ENCODE data around the gene S1PR3.

The S1PR3 gene

GRCh38 chr9:89000973-89001916 lies 10.0 kb downstream of the S1PR3 start:
- Histone ChIP-seq H3K9me3 (no peaks in the 10 kb centered on the region), H3K4me3 (ENCODE audit: low read depth, low read length) (peak overlapping the region; percentile 42), H3K27me3 (no peaks in the 10 kb centered on the region), H3K4me1 (peaks cover 19% of the 10 kb centered on the region), H3K36me3 (0 out of 2 replicates have a peak, but pooled peaks cover 2% of the 10 kb centered on the region)
- DNase-seq = peak; percentile 94
- TF ChIP-seq CTCF (IDR thresholded peaks at IDR 0.05; ENCODE audit: low read depth, low read length) = peak; percentile 79

- Histone ChIP-seq H3K9me3 (no peaks in the 10 kb centered on the region), H3K36me3 (0 out of 2 replicates have a peak, but pooled peaks cover 2% of the 10 kb centered on the region), H3K4me1 (peaks cover 24% of the 10 kb centered on the region), H3K27me3 (no peaks in the 10 kb centered on the region), H3K4me3 (ENCODE audit: low read depth, low read length) (no peak overlapping the region)
- DNase-seq = no peak
- TF ChIP-seq CTCF (IDR thresholded peaks at IDR 0.05; ENCODE audit: low read depth, low read length) = no peak
Observed at GRCh38 chr9:89001917-89002540, 10.8 kb downstream of the S1PR3 start.

GRCh38 chr9:89002987-89003386 lies 11.7 kb downstream of the S1PR3 start:
- H3K27me3 ChIP-seq = no peaks in the 10 kb centered on the region
- no peak for DNase-seq
- H3K4me3 ChIP-seq (ENCODE audit: low read depth, low read length) = no peak overlapping the region
- no peak for TF ChIP-seq CTCF (IDR thresholded peaks at IDR 0.05; ENCODE audit: low read depth, low read length)
- H3K4me1 ChIP-seq = peaks cover 16% of the 10 kb centered on the region
- H3K36me3 ChIP-seq = 0 out of 2 replicates have a peak, but pooled peaks cover 2% of the 10 kb centered on the region
- no peaks in the 10 kb centered on the region for H3K9me3 ChIP-seq

- DNase-seq = no peak
- H3K4me3 ChIP-seq (ENCODE audit: low read depth, low read length) = no peak overlapping the region
- H3K4me1 ChIP-seq = peaks cover 12% of the 10 kb centered on the region
- no peaks in the 10 kb centered on the region for H3K27me3 ChIP-seq
- no peak for TF ChIP-seq CTCF (IDR thresholded peaks at IDR 0.05; ENCODE audit: low read depth, low read length)
- peaks cover 10% of the 10 kb centered on the region for H3K36me3 ChIP-seq
- no peaks in the 10 kb centered on the region for H3K9me3 ChIP-seq
Observed at GRCh38 chr9:89005323-89005722, 14.1 kb downstream of the S1PR3 start.

GRCh38 chr9:89006267-89006666 lies 15.0 kb downstream of the S1PR3 start:
- DNase-seq = no peak
- no peak for TF ChIP-seq CTCF (IDR thresholded peaks at IDR 0.05; ENCODE audit: low read depth, low read length)
- Histone ChIP-seq H3K4me3 (ENCODE audit: low read depth, low read length) (no peak overlapping the region), H3K9me3 (no peaks in the 10 kb centered on the region), H3K27me3 (no peaks in the 10 kb centered on the region), H3K36me3 (peaks cover 17% of the 10 kb centered on the region), H3K4me1 (peaks cover 8% of the 10 kb centered on the region)

All from BE2C (cell line).